Fibroblast of peridontal ligament (primary cell): ENCODE data around the gene GUCY1A2.
"Not testable (repeated sequence)": the region's sequence is repeated elsewhere in the genome, so short reads cannot be mapped to it uniquely, and the experiment has no call there.

Experiments used
- DNase-seq: peaks from one replicate; pipeline ENCODE4 v3.0.0-alpha.2; 2010; ENCODE audit errors: extremely low read depth

GUCY1A2 gene

GRCh38 chr11:106842134-106842533 lies 176.1 kb downstream of the GUCY1A2 start:
- DNase-seq, result no peak

GRCh38 chr11:106840947-106841346 lies 177.3 kb downstream of the GUCY1A2 start:
- no peak for DNase-seq

- DNase-seq, result no peak
Measured at GRCh38 chr11:106840146-106840545, 178.1 kb downstream of the GUCY1A2 start.

- DNase-seq, result no peak
Measured at GRCh38 chr11:106834567-106834966, 183.7 kb downstream of the GUCY1A2 start.

GRCh38 chr11:106828976-106829375 lies 189.3 kb downstream of the GUCY1A2 start:
- no peak for DNase-seq

DNA sequence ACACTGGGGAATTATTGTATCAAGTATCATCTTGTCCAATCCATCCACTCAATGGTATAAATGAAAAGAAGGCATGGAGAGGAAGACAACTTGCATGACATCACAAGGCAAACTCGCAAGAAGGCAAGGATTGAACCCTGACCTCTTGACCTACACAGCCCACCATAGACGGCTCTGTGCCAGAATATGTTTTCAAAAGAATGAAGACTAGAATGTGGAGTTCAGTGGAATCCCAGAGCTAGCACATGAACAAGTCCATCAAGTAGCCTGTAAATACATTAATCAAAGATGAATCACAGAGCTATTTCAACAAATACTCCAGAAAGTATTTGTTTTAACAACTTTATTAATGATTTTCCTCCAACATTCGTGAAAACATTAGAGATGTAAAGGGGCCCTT lies 189.7 kb downstream of the GUCY1A2 start:
- DNase-seq, result no peak

- no peak for DNase-seq
Measured at GRCh38 chr11:106827687-106828086, 190.6 kb downstream of the GUCY1A2 start.

DNA sequence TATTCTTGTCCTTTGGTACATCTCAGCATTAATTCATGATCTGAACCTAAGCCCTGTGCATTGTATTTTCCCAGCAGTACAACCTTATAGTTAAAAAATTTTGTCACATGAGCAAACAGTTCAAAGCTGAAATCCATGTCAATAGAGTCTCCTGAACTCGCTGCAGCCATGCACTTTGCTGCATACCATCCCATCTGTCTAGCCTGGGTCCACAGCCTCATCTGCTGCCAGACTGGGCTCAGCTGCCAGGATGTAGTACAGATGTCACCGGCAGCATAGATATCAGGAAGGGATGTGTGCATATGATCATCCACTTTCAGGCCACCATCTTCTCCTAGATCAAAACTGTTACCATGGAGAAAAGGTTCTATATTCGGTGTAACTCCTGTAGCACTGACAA lies 191.7 kb downstream of the GUCY1A2 start:
- DNase-seq, result not testable (repeated sequence)

DNA sequence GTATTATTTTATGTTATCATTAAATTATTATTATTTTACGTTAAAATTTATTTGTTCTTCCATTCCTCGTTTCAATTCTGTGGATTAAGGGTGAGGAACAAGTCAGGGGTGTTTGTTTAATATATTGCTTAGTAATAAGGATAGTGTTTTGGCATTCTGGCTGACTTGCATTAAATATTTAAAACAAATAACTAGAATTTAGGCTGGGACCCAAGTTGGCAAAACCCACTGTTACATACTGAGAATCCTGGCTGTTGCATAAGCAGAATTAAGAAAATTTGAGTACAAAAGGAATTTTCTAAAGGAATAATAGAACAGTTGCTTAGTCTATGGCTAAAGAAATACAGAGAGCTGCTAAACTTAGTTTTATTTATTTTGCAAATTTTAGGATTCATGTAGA lies 196.4 kb downstream of the GUCY1A2 start:
- peak; percentile 22 for DNase-seq

DNA sequence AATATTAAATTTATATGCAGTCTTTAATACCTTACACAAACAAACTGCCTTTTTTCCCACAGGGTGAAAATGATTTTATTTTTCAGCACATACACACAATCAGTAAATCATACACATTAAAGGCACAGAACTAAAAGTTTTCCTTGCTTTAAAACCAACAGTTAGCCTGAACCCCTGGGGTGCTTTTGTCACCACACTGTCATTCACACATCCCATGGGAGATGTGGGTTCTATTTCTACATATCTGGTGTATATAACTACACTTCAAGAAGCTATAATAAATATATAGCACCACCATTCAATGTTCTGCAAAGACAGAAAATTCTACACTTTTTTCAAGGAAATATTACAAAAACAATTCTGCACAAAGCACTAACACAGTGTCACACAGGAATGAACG lies 197.0 kb downstream of the GUCY1A2 start:
- DNase-seq, result no peak

DNA sequence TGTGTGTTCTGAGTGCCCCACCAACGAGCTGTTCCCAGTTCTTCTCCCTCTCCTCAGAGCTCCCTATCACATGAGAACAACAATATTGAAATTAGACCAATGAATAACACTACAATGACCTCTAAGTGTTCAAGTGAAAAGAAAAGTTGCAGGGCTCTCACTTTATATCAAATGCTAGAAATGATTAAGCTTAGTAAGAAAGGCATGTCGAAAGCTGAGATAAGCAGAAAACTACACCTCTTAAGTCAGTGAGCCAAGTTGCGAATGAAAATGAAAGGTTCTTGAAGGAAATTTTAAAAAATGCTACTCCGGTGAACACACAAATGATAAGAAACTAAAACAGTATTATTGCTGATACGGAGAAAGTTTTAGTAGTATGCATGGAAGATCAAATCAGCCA lies 199.8 kb downstream of the GUCY1A2 start:
- no peak for DNase-seq

DNA sequence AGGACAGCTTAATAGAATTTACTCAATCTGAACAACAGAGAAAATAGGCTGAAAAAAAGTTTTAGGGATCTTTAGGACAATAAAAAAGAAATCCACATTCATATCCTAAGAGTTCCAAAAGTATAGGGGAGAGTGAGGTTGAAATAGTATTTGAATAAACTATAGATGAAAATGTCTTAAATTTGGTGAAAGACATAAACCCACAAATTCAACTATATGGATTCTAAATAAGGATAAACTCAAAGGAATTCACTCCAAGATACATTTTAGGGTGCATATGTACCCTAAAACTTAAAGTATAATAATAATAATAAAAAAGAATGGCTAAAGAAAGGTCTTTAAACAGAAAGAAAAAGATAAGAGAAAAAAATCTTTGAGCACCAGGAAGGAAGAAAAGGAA lies 203.1 kb downstream of the GUCY1A2 start:
- no peak for DNase-seq

- DNase-seq, result no peak
Measured at GRCh38 chr11:106813806-106814205, 204.5 kb downstream of the GUCY1A2 start.

- peak; percentile 42 for DNase-seq
Measured at GRCh38 chr11:106794058-106794457, 224.2 kb downstream of the GUCY1A2 start.

DNA sequence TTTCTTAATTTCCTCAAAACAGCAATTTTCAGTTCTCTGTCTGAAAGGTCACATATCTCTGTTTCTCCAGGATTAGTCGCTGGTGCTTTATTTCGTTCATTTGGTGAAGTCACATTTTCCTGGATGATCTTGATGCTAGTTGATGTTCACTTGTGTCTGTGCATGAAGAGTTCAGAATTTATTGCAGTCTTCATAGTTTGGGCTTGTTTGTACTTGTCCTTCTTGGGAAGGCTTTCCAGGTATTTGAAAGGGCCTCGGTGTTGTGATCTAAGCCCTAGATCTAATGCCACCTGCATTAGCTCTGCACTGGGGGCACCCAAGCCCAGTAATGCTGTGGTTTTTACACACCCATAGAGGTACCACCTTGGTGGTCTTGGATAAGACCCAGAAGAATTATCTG lies 228.9 kb downstream of the GUCY1A2 start:
- DNase-seq, result no peak

DNA sequence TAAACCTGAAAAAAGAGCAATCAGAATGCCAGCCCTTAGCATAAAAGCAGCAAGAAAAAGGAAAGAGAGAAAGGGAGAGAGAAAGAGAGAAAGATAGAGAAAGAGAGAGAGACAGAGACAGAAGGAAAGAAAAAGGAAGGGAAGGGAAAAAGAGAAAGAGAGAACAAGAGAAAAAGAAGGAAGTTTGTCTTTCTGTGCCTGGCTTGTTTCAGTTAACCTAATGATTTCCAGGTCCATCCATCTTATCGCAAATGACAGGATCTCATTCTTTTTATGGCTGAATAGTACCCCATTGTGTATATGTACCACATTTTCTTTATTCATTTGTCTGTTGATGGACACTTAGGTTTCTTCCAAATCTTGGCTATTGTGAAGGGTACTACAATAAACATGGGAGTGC lies 230.8 kb downstream of the GUCY1A2 start:
- no peak for DNase-seq

- peak; percentile 63 for DNase-seq
Measured at GRCh38 chr11:106785913-106786650, 232.2 kb downstream of the GUCY1A2 start.

GRCh38 chr11:106777302-106777701 lies 241.0 kb downstream of the GUCY1A2 start:
- not testable (repeated sequence) for DNase-seq

GRCh38 chr11:106770489-106771085 lies 247.7 kb downstream of the GUCY1A2 start:
- DNase-seq, result peak; percentile 52

GRCh38 chr11:106765469-106766258 lies 252.6 kb downstream of the GUCY1A2 start:
- DNase-seq, result peak; percentile 17

DNA sequence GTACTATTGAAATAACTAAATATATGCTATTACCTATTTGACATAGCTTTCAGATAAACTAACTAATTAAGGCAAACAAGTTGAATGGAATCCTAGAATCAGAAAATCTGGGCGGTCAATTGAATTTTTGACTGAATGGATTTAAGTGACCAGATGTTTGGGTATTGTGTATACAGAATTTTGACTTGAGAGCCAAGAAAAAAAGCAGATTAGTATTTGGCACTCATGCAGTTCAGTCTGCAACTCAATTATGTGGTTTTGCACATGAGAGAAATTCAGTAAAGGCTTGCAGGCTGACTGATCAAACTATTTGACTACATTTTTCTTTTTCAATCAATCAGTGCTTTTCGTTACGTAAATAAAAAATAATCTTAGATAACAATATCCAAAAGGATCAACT lies 254.8 kb downstream of the GUCY1A2 start:
- peak; percentile 81 for DNase-seq

GRCh38 chr11:106761745-106762144 lies 256.5 kb downstream of the GUCY1A2 start:
- DNase-seq, result no peak

- no peak for DNase-seq
Measured at GRCh38 chr11:106761240-106761639, 257.0 kb downstream of the GUCY1A2 start.
